Stimulated activated CD8-positive, alpha-beta memory T cell treated with anti-CD3 and anti-CD28 coated beads, Interleukin-7, amount 100 ng/mL, for 1 hour (primary cell): ENCODE data around the gene EZH1.
A peak's percentile ranks its signal among the peaks of the same experiment; 100 is the strongest.

Source experiments
- DNase-seq, 2 donors: peaks; one replicate each; pipeline ENCODE4 v3.0.0-alpha.2; 2020; ENCODE audit warnings: low read depth in 2 of 2

EZH1 gene

GRCh38 chr17:42682722-42683403 lies 62.0 kb downstream of the EZH1 start:
- no peak for DNase-seq

DNA sequence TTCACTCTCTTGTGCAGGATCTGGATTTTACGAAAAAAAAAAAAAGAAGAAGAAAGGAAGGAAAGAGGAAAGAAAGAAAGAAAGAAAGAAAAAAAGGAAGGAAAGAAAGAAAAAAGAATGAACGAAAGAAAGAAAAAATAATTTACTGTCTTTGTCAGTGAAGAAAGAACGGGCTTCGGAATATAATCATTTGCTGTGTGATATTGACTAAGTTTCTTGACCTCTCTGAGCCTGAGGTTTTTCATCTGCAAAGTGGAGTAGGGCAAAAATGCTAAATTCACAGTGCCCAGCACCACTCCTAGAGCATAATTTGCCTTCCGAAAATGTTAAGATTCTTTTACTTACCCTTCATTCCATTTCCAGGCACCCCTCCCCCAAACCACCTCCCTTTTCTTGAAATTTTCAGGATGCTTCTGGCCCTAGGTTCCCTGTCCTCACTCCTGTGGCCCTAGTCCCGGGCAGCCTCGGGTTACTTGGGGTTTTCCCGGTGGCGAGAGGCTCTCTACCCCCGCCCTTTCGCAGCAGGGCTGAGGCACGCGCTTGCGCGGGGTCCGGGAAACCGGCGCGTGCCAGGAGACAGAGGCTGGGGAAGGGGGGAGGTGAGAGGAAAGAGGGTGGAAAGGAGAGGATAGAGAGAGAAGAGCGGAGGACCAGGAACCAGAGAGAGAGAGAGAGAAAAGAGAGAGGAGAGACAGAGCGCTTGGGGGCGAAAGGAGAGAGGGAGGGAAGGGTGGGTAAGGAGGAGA lies 62.7 kb downstream of the EZH1 start, which contains the start of gene CNTNAP1:
Gene CNTNAP1, plus strand, starts transcription at position 556 of the 746 bp plus-strand sequence. CDS start 299 bp downstream, outside the sequence.
- no peak for DNase-seq

- DNase-seq, result no peak
Observed at GRCh38 chr17:42680331-42680808, 64.5 kb downstream of the EZH1 start.

DNA sequence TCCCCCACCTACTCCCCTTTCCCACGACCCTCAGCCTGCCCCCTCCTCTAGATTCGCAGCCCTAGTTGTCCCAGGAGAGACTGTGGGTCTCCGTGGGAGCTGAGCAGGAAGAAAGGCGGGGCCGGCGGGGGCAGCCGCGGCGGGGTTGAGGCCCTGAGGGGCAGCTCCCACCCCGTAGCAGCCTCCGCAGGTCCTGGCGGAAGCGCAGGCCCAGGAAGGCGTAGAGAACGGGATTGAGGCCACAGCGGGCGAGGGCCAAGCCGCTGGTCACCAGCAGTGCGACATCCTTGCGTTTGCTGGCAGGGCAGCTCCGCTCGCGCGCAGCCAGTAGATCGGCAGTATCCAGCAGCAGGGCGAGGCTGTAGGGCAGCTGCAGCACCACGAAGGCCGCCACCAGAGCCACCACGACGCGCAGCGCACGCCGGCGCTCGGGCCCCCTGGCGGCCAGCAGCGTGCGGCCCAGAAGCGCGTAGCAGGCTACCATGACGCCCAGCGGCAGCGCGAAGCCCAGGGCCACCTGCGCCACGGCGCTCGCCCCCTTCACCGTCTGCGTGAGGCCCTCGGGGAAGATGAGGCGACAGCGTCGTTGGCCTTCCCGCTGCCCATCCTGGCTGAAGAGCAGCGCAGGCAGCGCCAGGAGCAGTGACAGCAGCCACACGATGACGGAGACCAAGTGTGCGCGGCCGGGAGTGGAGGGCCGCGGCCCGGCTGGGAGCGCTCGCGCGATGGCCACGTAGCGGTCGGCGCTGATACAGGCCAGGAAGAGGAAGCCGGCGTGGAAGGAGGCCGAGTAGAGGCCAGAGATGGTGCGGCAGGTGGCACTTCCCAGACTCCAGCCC lies 65.1 kb downstream of the EZH1 start:
- DNase-seq, result peak; percentile 41

DNA sequence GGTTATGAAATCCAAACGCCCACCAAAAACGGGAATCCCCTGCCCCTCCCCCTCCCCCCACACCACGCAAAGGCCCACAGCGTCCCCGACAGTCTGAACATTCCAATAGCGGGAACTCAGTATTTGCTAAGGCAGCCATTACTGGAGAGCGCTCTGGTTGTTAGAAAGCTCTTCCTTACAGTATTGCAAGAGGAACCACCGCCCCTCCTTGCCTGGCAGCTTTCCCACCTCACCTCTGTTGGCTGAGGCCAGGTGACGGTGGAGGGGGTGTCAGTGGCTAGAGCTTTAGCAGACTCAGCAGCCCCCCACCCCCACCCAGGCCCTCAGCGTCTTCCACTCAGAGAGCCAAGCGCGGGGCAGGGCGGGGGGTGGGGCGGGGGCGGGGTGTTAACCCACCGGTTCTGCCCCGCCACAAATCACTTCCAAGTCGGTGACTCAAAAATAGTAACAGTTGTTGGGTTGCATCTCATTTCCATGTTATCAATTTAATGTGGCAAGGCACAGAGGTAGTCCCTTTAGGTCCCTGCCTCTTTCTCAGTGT lies 65.8 kb downstream of the EZH1 start:
- DNase-seq, result no peak

DNA sequence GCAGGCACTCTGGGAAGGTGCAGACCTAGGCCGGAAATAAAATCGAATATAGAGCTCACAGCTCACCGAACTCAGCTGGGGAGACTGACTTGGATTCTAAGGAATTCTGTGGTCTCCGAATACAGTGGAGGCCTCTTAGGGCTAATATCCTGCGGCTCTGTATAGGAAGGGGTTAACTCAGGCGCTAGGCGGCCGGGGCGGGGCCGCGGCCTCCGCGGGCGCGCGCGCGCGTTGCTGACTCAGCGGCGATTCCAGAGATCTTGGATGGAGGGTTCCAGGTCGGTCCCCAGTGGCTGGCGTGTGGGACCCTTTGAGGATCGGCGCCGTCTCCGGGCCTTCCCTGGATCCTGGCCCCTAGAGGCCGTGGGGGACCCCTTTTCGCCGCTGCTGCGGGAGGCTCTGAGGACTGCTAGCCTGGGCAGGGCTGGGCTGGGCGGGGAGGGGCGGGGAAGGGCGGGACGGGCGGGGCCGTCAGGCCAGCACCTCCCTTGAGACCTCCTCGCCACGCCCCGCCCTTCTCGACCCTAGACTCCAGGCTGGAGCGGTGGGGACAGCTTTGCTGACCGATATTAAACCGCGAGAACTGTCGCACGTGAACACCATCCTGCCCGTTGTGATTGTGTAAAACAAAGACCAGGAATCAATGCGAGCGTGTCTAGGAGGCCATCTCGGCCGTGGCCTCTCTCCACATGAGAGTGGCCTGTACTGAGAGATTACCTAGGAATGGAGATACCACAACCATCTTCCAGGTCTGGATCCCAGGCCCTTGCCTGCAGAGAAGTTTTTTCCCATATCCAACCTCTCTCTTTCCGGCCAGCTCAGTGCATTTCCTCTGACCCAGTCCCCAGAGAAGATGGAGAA lies 66.7 kb downstream of the EZH1 start:
- DNase-seq, result peak; percentile 32 to 52

GRCh38 chr17:42677012-42677857 lies 67.6 kb downstream of the EZH1 start:
- DNase-seq, result peak; percentile 88 to 95

DNA sequence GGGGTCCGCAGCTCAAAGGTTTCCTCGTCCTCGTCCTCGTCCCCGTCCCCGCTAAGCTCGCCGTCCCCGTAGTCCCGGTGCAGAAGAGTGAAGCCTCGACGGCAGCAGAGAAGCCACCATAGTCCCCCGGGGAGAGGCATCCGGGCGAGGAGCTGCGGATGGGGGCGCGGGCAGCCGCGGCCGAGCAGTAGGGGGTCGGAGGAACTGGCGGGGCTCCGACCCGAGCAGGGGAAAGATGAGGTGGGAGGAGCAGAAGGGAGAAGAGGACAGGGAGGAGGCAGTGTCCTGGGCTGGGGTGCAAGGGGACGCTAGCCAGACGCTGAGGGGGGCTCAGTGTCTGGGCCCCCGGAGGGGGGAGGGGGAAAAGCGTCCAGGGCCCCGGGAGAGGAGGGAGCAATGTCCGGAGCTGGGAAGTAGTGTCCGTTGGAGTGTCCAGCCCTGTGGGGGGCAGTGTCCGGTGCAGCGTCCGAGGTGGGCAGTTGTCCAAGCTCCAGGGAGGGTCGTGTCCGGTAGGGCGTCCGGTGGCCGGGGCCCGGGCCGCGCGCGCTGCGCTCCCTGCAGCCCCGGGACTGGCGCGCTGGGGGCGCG lies 68.3 kb downstream of the EZH1 start, which contains the start of gene PLEKHH3:
Gene PLEKHH3, minus strand, starts transcription at position 571 of the 588 bp plus-strand sequence. Its CDS starts 431 bp downstream, at position 140.
- DNase-seq, result no peak

GRCh38 chr17:42675965-42676423 lies 68.8 kb downstream of the EZH1 start:
- DNase-seq, result no peak

DNA sequence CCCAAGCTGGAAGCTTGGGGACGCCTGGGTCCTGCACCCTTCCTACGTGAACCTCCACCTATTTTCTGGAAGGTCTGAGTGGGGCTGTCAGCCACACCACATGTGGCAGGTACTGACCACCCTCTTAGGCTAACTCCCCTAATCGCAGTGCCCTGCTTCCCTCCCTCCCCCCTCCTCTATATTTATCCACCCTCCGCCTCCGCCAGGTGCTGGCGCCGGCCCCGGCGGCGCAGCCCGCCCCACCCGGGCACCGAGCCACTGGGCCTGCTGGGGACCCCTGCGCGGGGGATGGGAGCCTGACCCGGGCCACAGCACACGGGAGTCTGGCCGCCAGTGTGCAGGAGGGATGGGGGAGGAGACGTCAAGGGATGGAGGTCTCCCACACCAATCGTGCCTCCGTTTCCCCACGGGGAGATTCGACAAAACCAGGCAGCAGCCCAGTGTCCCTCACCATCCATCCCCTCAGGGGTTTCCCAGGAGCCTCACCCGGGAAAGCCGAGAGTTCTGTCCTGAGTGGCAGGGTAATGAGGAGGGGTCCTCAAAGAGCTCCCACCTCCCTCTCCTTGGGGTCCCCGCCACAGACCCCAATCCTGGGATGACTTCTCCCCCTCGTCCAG lies 69.4 kb downstream of the EZH1 start:
- DNase-seq, result no peak

- no peak for DNase-seq
Observed at GRCh38 chr17:42674755-42675347, 70.0 kb downstream of the EZH1 start.

DNA sequence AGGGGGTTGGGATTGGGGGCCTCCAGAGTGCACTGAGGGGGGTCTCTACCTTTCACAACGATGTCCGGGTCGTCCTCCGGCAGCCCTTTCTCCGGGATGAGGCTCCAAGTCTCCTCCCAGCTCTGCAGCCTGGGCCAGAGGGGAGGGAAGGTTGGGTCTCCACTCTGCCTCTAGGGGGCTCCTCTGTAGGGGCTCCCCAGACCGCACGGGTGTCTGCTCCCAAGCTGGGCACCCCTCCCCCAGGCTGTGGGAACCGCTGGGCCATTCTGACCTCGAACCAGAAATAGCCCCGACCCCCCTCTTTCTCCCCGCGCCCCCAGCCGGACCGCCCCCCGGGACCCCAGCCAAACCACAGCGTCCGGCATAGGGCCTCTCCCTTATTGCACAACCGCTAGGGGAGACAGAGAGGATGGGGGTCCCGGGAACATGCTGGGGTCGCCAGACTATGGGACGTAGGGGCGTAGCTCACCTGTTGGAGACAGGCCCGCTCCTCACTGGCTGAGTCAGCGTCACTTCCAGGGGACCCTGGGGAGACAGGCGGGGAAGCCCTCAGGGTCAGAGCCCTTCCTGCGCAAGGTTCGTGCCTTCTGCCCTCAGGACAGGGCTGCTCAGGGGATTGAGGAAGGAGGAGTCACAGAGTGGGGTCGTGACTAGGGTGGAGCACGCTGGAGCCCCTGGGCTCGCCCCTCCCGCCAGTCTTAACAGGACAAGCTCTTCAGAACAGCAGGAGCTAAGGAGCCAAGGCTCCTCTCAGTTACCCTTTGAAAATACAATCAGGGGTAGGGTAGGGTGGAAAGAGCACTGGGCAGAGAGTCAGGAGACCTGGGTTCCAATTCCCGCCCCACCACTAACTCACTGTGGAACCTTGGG lies 70.7 kb downstream of the EZH1 start:
- DNase-seq, result no peak

GRCh38 chr17:42673266-42673884 lies 71.5 kb downstream of the EZH1 start:
- no peak for DNase-seq

DNA sequence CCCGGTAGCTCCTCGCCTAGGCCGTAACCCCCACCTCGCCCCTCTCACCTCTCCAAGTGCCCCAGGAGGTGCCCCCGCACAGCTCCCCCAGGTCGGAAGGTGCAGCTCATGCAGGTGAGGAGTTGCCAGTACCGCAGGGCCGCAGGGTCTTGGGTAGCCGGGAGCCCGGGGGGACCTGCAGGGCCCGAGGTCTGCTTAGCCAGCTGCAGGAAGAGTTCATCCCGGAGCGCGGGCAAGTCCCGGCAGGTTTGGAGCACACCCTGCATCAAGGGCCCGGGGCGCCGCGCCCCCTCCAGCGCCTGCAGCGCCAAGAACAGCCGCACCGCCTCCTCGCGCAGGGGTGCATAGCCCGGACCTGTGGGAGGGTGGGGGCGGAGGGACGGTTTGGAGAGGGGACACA lies 72.8 kb downstream of the EZH1 start:
- DNase-seq, result no peak

- DNase-seq, result no peak
Observed at GRCh38 chr17:42670789-42671657, 73.8 kb downstream of the EZH1 start.
